ENCODE results near the gene ST3GAL3. TPM values are rescaled to one million over a fixed set of nuclear protein-coding genes. Genes with fewer than 3 reads are reported as not detected.

ST3GAL3 gene
- total RNA-seq, 2 donors from 2014 or later: 26.3 to 36.0 TPM

DNA sequence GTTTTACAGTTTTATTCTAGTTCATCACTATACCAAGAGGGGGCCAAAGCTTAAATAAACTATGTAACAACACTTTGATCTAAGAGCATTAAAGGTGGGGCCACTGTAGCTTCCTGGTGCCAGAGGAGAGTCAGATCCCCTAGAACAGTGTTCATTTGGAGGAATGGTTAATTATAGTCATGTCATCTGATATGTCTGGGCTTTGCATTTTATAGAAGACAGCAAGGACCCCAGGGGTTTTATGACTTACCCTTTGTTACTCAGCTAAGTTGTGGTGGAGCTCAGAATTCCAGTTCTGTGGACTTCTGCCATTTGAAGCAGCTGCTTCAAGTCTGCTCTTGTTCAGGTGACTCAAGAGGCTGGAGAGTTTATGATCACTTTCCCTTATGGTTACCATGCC, 40.7 kb upstream of the ST3GAL3 start:
- no peaks in the 10 kb centered on the region for H3K9me3 ChIP-seq
- H3K4me1 ChIP-seq (ENCODE audit: control insufficient read depth in 1 of 2, low read depth in 2 of 2): no peaks in the 10 kb centered on the region
- peaks cover 84% of the 10 kb centered on the region for H3K36me3 ChIP-seq
- H3K4me3 ChIP-seq: no peak overlapping the region
- no peak for TF ChIP-seq CTCF (IDR thresholded peaks at IDR 0.05)
- DNase-seq (ENCODE audit: low spot score) (no peak), ATAC-seq (ENCODE audit: insufficient number of reproducible peaks, low FRiP score, low read depth) (no peak)
- H3K27me3 ChIP-seq (replicated peaks; ENCODE audit: insufficient read depth): no peaks in the 10 kb centered on the region
- H3K27ac ChIP-seq: no peak overlapping the region

GRCh38 chr1:43668956-43669355, 38.4 kb upstream of the ST3GAL3 start:
- H3K27ac ChIP-seq: no peak overlapping the region
- H3K36me3 ChIP-seq: peaks cover 78% of the 10 kb centered on the region
- no peak for TF ChIP-seq CTCF (IDR thresholded peaks at IDR 0.05)
- H3K9me3 ChIP-seq: no peaks in the 10 kb centered on the region
- H3K4me1 ChIP-seq (ENCODE audit: control insufficient read depth in 1 of 2, low read depth in 2 of 2): no peaks in the 10 kb centered on the region
- DNase-seq (ENCODE audit: low spot score): no peak
- no peaks in the 10 kb centered on the region for H3K27me3 ChIP-seq (replicated peaks; ENCODE audit: insufficient read depth)
- no peak for ATAC-seq (ENCODE audit: insufficient number of reproducible peaks, low FRiP score, low read depth)
- H3K4me3 ChIP-seq: no peak overlapping the region

DNA sequence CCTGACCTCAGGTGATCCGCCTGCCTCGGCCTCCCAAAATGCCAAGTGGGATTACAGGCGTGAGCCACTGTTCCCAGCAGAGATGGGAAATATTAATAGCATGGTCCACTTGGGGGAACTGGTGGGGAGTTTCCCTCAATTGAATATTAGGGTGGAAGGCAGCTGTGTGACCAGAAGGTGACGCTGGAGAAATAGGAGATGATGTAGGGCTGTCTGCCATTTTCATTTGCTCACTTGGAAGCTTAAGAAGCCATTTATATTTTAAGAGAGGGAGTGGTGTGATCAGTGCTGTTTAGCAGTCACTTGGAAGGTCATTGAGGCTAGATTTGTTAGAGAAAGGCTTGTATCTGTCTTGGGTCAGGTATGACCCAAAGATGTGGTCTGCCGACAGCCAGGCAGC, 37.5 kb upstream of the ST3GAL3 start:
- TF ChIP-seq CTCF (IDR thresholded peaks at IDR 0.05): no peak
- H3K27ac ChIP-seq: no peak overlapping the region
- ATAC-seq (ENCODE audit: insufficient number of reproducible peaks, low FRiP score, low read depth) (no peak), DNase-seq (ENCODE audit: low spot score) (no peak)
- no peak overlapping the region for H3K4me3 ChIP-seq
- peaks cover 69% of the 10 kb centered on the region for H3K36me3 ChIP-seq
- no peaks in the 10 kb centered on the region for H3K27me3 ChIP-seq (replicated peaks; ENCODE audit: insufficient read depth)
- no peaks in the 10 kb centered on the region for H3K4me1 ChIP-seq (ENCODE audit: control insufficient read depth in 1 of 2, low read depth in 2 of 2)
- H3K9me3 ChIP-seq: no peaks in the 10 kb centered on the region

GRCh38 chr1:43671193-43671592, 36.1 kb upstream of the ST3GAL3 start:
- H3K36me3 ChIP-seq: peaks cover 66% of the 10 kb centered on the region
- no peak overlapping the region for H3K27ac ChIP-seq
- no peak for ATAC-seq (ENCODE audit: insufficient number of reproducible peaks, low FRiP score, low read depth)
- no peaks in the 10 kb centered on the region for H3K27me3 ChIP-seq (replicated peaks; ENCODE audit: insufficient read depth)
- TF ChIP-seq CTCF (IDR thresholded peaks at IDR 0.05): no peak
- H3K4me1 ChIP-seq (ENCODE audit: control insufficient read depth in 1 of 2, low read depth in 2 of 2): no peaks in the 10 kb centered on the region
- no peak overlapping the region for H3K4me3 ChIP-seq
- DNase-seq (ENCODE audit: low spot score): no peak
- no peaks in the 10 kb centered on the region for H3K9me3 ChIP-seq

GRCh38 chr1:43671626-43672330, 35.6 kb upstream of the ST3GAL3 start:
- Histone ChIP-seq H3K4me1 (ENCODE audit: control insufficient read depth in 1 of 2, low read depth in 2 of 2) (no peaks in the 10 kb centered on the region), H3K27ac (no peak overlapping the region), H3K9me3 (no peaks in the 10 kb centered on the region), H3K36me3 (peaks cover 63% of the 10 kb centered on the region), H3K4me3 (no peak overlapping the region), H3K27me3 (replicated peaks; ENCODE audit: insufficient read depth) (no peaks in the 10 kb centered on the region)
- DNase-seq (ENCODE audit: low spot score) (no peak), ATAC-seq (ENCODE audit: insufficient number of reproducible peaks, low FRiP score, low read depth) (no peak)
- TF ChIP-seq CTCF (IDR thresholded peaks at IDR 0.05): no peak

Measured in thoracic aorta (tissue), 2 donors.